Vagina (tissue), 2 donors: ENCODE data around the gene RNU6-7. TPM values are rescaled to one million over a fixed set of nuclear protein-coding genes. Genes with fewer than 3 reads are reported as not detected.

Source experiments
- DNase-seq, 2 donors: peaks; one replicate each; pipeline ENCODE4 v3.0.0-alpha.2; 2017; ENCODE audit errors: extremely low spot score in 2 of 2
- H3K27ac ChIP-seq: fragments of 200-600 bp; sonication (generic); one replicate; pipeline ENCODE4 v1.5.1; 2019
- H3K27me3 ChIP-seq: fragments of 200-600 bp; sonication (generic); one replicate; pipeline ENCODE4 v1.5.1; 2019
- H3K36me3 ChIP-seq, 2 donors: fragments of 200-600 bp; sonication (generic); one replicate each; pipeline ENCODE4 v1.5.1; 2017 to 2019
- H3K4me1 ChIP-seq: fragments of 200-600 bp; sonication (generic); one replicate; pipeline ENCODE4 v1.5.1; 2019
- H3K4me3 ChIP-seq, 2 donors: fragments of 200-600 bp; sonication (generic); 1 replicate in 1 of 2; 2 replicates in 1 of 2; pipeline ENCODE4 v1.5.1; 2016 to 2019
- H3K9me3 ChIP-seq: fragments of 200-600 bp; sonication (generic); one replicate; pipeline ENCODE4 v1.5.1; 2019
- CTCF ChIP-seq, 3 experiments: fragments of 450-650 bp in 2 of 3; fragments of 200-600 bp in 1 of 3; sonication (generic) in 1 of 3; IDR thresholded peaks; one replicate each; pipeline ENCODE4 v1.5.1; 2017 to 2019; ENCODE audit warnings: antibody characterized with exemption in 3 of 3, mild to moderate bottlenecking in 2 of 3, moderate library complexity in 2 of 3
- POLR2A ChIP-seq, 2 donors: fragments of 450-650 bp; IDR thresholded peaks; one replicate each; pipeline ENCODE4 v1.6.1; 2017; ENCODE audit warnings: antibody characterized with exemption in 2 of 2, mild to moderate bottlenecking in 2 of 2, moderate library complexity in 2 of 2
- POLR2AphosphoS5 ChIP-seq, 2 donors: sonication (generic); formaldehyde crosslinking; IDR thresholded peaks; one replicate each; pipeline ENCODE4 v1.9.0; 2017; ENCODE audit warnings: antibody characterized with exemption in 2 of 2, mild to moderate bottlenecking in 2 of 2, low read depth in 1 of 2; ENCODE audit not compliant: insufficient read depth in 1 of 2
- intact Hi-C: fragments of 100-400 bp; cut with DNase I; formaldehyde crosslinking; loops from one replicate; pipeline ENCODE4 v1.15.1; 2023
- total RNA-seq: library from RNA; depleted of rRNA; stranded (reverse); fragments of >200 nt; gene quantifications from one replicate; pipeline ENCODE4 v1.2.3, GENCODE V29; 2016

RNU6-7 gene
- total RNA-seq, 1 donor from 2014 or later: not detected

DNA sequence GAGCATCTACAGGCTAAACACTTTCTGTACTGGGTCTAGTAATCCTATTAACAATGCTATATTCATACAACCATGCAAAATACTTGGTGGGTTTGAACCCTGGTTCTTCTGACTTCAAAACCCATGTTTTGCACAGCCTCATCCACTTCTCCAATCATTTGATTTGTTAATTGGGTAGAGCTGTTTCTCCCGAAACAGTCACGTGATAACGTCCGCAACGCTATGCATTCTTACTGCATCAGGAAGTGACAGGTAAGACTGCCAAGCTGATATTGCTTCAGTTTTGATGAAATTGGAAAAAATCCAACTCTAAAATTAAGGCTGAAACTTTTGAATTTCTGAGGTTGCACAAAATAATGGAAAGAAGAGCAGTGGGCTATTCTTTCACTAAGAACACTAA is 30.4 kb upstream of the RNU6-7 start:
- H3K27ac ChIP-seq: no peak overlapping the region
- no peaks in the 10 kb centered on the region for H3K4me1 ChIP-seq
- no peaks in the 10 kb centered on the region for H3K36me3 ChIP-seq
- H3K9me3 ChIP-seq: no peaks in the 10 kb centered on the region
- intact Hi-C loops: no loop called here
- DNase-seq: no peak
- H3K27me3 ChIP-seq: no peaks in the 10 kb centered on the region
- H3K4me3 ChIP-seq: no peak overlapping the region
- no peak for TF ChIP-seq CTCF (IDR thresholded peaks at IDR 0.05)
- TF ChIP-seq POLR2A (IDR thresholded peaks at IDR 0.05): no peak
- TF ChIP-seq POLR2AphosphoS5 (IDR thresholded peaks at IDR 0.05; ENCODE audit: insufficient read depth in 1 of 2, low read depth in 1 of 2): no peak

- no peak for DNase-seq
- peaks cover 4% of the 10 kb centered on the region for H3K9me3 ChIP-seq
- no peak overlapping the region for H3K4me3 ChIP-seq
- no peaks in the 10 kb centered on the region for H3K36me3 ChIP-seq
- no peaks in the 10 kb centered on the region for H3K27me3 ChIP-seq
- H3K27ac ChIP-seq: no peak overlapping the region
- H3K4me1 ChIP-seq: no peaks in the 10 kb centered on the region
- TF ChIP-seq CTCF (IDR thresholded peaks at IDR 0.05) (no peak), POLR2AphosphoS5 (IDR thresholded peaks at IDR 0.05; ENCODE audit: insufficient read depth in 1 of 2, low read depth in 1 of 2) (no peak), POLR2A (IDR thresholded peaks at IDR 0.05) (no peak)
- intact Hi-C loops: no loop called here
Measured at GRCh38 chr14:32183151-32184058, 18.4 kb upstream of the RNU6-7 start.

- H3K36me3 ChIP-seq: no peaks in the 10 kb centered on the region
- peaks cover 4% of the 10 kb centered on the region for H3K9me3 ChIP-seq
- intact Hi-C loops: no loop called here
- no peak overlapping the region for H3K4me3 ChIP-seq
- no peaks in the 10 kb centered on the region for H3K27me3 ChIP-seq
- H3K27ac ChIP-seq: no peak overlapping the region
- DNase-seq: no peak
- no peaks in the 10 kb centered on the region for H3K4me1 ChIP-seq
- no peak for TF ChIP-seq POLR2A (IDR thresholded peaks at IDR 0.05)
- TF ChIP-seq POLR2AphosphoS5 (IDR thresholded peaks at IDR 0.05; ENCODE audit: insufficient read depth in 1 of 2, low read depth in 1 of 2): no peak
- no peak for TF ChIP-seq CTCF (IDR thresholded peaks at IDR 0.05)
Measured at GRCh38 chr14:32185097-32185496, 16.7 kb upstream of the RNU6-7 start.

- no peak for DNase-seq
- Histone ChIP-seq H3K4me1 (no peaks in the 10 kb centered on the region), H3K36me3 (no peaks in the 10 kb centered on the region), H3K27me3 (no peaks in the 10 kb centered on the region), H3K4me3 (no peak overlapping the region), H3K9me3 (peaks cover 4% of the 10 kb centered on the region), H3K27ac (no peak overlapping the region)
- intact Hi-C loops: no loop called here
- no peak for TF ChIP-seq POLR2AphosphoS5 (IDR thresholded peaks at IDR 0.05; ENCODE audit: insufficient read depth in 1 of 2, low read depth in 1 of 2)
- no peak for TF ChIP-seq CTCF (IDR thresholded peaks at IDR 0.05)
- TF ChIP-seq POLR2A (IDR thresholded peaks at IDR 0.05): no peak
Measured at GRCh38 chr14:32186248-32186647, 15.6 kb upstream of the RNU6-7 start.

DNA sequence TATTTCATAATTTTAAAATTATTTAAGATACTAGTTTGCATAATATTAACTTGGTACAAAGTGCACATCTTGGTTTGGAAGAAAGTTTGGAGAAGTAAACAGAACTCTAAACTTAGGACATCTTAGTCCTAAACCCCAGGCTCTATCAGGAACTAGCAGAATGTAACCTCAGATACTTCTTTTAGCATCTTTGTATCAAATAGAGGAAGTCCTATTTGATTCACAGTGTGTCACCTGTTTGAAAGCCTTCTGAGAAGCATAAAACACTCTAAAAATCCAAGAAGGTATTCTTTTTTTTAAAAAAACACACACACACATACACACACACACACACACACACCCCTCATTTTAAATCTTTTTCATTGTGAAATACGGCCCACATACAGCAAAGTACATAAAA is 12.0 kb upstream of the RNU6-7 start:
- no peaks in the 10 kb centered on the region for H3K27me3 ChIP-seq
- peaks cover 4% of the 10 kb centered on the region for H3K9me3 ChIP-seq
- DNase-seq: no peak
- intact Hi-C loops: no loop called here
- H3K4me3 ChIP-seq: no peak overlapping the region
- H3K36me3 ChIP-seq: no peaks in the 10 kb centered on the region
- H3K4me1 ChIP-seq: no peaks in the 10 kb centered on the region
- no peak for TF ChIP-seq CTCF (IDR thresholded peaks at IDR 0.05)
- no peak for TF ChIP-seq POLR2A (IDR thresholded peaks at IDR 0.05)
- no peak for TF ChIP-seq POLR2AphosphoS5 (IDR thresholded peaks at IDR 0.05; ENCODE audit: insufficient read depth in 1 of 2, low read depth in 1 of 2)
- no peak overlapping the region for H3K27ac ChIP-seq
